Measurements from ENCODE around the gene BATF3.
"Not testable (repeated sequence)": the region's sequence is repeated elsewhere in the genome, so short reads cannot be mapped to it uniquely, and the experiment has no call there.

BATF3 gene, protein sequence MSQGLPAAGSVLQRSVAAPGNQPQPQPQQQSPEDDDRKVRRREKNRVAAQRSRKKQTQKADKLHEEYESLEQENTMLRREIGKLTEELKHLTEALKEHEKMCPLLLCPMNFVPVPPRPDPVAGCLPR

DNA sequence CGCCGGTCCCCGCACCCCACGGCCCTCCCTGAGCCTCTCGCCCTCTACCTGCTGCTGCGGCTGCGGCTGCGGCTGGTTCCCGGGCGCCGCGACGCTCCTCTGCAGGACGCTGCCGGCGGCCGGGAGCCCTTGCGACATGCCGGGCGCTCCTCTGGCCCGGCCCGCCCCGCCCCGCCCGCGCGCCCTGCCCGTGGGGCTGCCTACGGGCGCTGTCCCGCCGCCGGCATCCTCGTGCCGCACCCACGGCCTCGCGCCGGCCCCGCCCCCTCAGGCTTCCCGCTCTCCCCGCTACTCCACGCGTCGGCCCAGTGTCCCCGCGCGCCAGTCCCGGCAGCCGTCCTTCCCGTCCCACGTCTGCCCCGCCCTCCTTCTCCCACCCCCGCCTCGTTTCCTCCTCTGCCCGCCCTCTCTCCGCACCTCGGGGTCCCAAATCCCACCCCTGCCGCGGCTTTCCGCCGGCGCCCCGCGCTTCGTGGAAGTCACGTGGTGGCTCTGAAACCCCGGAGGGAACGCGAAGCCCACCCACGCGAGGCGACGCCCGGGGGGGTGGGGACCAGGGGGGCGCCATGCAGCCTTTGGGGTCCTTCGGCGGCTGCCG, at the start of gene BATF3:
Gene BATF3 (minus strand): TSS at position 216 of the 598 bp plus-strand sequence. CDS start 78 bp downstream, at position 138.
- peak in 8 of 51 donors; percentile 8 to 43 (median 27) for DNase-seq

DNA sequence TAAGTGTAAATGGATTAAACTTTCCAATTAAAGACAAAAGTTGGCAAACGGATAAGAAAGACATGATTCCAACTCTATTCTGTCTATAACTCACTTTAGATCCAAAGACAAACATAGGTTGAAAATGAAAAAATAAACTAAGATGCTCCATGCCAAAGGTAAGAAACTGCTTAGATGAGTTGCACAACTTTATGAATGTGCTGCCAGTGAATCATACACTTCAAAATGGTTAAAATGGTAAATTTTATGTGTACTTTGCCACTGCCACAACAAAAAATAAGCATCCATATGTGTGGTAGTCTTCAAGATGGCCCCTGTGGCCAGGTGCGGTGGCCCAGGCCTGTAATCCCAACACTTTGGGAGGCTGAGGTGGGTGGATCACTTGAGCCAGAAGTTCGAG, 46.9 kb upstream of the BATF3 start:
- DNase-seq, result no peak

DNA sequence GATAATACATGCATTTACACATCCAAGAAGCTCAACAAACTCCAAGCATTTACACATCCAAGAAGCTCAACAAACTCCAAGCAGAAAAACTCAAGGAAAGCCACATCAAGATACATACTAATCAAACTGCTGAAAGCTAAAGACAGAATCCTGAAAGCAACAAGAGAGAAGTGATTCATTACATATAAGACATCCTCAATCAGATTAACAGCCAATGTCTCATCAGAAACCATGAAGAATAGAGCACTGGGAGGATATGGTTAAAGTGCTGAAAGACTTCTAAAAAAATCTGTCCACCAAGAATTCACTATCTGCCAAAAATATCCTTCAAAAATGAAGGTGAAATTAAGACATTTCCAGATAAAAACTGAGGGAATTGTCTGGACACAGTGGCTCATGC, 45.7 kb upstream of the BATF3 start:
- no peak for DNase-seq

DNA sequence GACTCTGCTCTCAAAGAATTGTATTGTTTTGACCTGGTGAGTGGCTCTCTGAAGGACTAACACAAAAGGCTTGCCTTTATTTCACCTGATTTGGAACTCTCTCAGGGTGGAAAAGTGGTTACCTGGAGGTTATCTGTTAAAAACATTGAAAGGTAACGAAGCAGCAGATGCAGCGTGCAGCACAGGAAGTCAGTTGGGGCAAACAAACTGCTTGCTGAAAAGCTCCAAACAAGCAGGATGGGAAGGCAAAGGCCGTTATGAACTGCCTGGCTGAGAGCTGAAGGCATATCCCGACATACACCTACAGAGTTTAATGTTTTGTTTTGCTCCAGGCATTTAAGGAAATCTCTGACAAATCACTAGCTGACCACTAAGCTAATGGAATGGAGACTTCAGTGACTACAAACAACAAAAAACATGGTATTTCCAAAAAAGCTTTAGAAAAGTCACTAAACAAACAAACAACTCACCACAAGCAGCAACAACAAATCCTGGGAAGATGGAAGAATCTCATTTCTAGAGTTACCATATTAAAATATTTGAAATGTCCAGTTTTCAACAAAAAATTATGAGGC, 44.3 kb upstream of the BATF3 start:
- no peak for DNase-seq

DNA sequence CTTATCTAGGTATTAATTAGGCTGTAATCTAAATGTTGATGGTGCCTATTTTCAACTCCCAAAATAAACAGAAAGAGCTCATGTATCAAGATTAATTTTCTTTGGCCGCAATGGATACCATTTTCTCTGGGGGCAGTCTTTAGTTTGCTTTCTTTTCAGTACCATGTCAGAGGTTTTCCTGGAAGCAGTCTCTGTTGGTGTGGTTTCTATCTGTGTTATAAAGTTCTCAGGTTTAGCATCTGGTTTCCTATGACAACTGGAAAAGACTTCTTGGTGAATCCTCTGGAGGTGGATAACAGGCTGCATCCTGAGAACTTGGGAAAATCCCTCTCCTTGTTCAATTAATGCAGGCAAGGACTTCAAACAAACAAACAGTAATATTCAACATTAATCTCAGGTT, 38.7 kb upstream of the BATF3 start:
- no peak for DNase-seq

DNA sequence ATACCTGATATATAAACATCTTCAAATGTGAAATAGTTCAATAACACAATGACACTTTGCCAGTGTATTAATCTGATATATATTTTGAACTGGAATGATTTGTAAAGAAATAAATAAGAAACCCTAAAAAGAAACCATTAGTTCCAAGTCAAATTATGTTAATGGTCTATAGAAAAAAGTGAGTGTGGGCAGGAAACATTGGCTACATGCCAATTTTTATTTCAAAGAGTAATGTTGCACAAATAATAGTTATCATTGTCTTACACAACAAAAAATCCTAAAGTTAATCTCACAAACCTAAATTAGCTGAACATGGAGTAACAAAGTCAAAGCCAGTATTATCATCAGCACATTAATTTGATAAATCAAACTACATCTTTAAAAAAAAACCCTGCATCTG, 37.9 kb upstream of the BATF3 start:
- no peak for DNase-seq

DNA sequence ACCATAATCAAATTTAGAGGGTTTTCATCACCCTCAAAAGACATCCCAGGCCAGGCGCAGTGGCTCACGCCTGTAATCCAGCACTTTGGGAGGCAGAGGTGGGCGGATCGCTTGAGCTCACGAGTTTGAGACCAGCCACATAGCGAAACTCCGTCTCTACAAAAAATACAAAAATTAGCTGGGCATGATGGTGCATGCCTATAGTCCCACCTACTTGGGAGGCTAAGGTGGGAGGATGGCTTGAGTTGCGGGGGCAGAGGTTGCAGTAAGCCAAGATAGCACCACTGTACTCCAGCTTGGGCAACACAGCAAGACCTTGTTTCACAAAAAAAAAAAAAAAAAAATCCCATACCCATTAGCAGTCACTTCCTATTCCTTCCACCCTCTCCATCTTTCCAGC, 33.5 kb upstream of the BATF3 start:
- no peak for DNase-seq

DNA sequence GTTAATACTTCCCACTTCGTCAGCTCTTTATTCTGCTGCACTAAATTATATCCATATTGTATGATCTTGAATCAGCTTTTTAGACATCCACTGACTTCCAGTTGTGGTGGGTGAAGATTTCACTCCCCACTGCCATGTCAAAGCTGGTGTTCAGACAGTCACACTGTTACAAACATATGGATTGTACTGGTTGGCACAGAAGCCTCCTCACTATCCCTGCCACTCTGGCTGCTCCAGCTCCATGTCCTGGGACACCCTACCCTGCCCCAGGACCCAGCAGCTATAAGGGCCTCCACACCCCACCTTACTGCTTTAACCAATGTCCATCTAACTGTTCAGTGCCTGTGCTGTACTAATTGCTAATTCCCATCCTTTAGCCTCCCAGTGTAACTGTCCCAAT, 32.0 kb upstream of the BATF3 start:
- DNase-seq, result no peak

DNA sequence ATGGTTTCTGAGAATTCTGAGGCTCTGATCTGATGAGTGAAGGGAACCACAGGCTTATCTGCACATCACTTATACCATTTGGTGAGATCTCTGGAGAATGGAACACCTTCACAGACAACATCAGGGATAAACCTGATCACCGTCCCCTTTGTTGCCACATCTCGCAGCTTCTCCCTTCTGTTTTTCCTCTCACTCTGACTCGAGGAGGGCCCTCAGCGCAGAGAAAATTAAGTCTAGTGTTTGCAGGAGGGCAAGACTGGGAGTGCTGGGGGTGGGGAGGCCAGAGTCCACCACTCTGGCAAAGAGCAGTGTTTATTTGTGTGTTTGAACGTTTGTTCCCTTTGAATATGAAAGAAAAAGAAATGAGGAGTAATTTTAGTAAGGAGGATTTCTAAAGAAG, 29.0 kb upstream of the BATF3 start:
- no peak for DNase-seq

DNA sequence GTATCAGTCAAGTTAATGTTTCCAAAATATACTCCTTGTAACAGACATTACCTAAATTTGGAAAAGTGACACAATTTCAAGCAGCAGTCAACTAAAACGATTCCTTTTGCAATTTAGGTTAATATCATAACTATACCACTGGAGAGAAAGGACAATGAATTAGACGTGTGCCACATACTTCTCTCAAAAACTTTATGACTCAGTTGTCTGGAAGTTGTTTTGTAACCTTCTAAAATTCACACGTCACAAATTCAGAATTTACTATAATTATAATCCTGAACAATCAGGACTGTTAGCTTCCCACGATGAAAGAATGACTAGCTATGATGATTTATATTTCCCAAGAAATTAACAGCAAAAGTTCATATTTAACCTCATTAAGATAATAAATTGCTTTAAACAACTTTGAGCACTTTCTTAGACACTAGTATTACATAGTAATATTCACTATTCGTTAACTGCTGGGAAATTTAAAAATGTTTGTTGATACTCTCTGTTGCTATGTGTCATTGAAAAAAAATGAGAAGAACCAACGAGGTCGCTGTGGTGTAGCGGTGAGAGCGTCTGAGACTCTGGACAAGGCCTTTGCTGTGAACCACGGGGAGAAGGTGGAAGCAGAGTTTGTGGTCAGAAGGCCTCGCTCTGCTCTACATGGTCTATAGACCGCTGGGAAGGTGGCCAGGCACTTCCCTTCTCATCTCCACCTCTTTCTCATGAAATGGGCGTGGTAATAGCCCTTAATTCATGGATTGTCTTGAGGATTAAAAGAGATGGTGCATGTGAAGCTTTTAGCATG, 27.9 kb upstream of the BATF3 start:
- no peak for DNase-seq

DNA sequence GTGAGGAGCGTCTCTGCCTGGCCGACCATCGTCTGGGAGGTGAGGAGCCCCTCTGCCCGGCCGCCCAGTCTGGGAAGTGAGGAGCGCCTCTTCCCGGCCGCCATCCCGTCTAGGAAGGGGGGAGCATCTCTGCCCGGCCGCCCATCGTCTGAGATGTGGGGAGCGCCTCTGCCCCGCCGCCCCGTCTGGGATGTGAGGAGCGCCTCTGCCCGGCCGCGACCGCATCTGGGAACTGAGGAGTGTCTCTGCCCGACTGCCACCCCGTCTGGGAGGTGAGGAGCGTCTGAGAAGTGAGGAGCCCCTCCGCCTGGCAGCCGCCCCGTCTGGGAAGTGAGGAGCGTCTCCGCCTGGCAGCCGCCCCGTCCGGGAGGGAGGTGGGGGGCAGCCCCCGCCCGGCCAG, 25.0 kb upstream of the BATF3 start:
- DNase-seq, result not testable (repeated sequence)

DNA sequence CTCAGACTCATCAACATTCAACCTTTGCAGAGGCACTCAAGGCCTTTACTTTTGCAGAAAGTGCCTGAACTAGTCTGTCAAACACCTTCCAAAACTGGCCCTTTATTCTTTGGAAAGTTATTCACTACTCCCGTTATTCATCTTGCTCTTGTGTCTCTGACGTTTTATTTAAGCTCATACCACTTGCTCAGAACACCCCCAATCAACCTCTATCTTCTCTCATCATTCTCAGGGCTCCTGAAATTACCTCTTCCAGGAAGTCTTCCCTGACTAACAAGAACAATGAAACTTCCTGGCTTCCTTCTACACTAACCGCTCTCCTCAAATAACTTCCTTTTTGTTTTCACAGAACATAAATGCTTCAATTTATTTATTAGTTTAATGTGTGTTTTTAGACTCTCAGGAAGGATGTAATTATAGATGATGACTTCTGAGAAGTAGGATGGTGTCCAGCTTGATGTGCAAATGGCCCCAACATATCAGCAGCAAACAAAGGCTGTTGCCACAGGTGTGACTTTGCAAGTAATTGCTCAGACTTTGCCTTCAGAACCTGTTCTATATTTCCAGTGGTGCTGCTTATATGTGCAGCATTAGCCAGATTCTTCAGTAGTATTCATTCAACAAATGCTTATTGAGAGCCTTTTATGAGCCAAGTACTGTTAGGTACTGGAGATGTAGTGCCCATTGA, 22.8 kb upstream of the BATF3 start:
- no peak for DNase-seq

DNA sequence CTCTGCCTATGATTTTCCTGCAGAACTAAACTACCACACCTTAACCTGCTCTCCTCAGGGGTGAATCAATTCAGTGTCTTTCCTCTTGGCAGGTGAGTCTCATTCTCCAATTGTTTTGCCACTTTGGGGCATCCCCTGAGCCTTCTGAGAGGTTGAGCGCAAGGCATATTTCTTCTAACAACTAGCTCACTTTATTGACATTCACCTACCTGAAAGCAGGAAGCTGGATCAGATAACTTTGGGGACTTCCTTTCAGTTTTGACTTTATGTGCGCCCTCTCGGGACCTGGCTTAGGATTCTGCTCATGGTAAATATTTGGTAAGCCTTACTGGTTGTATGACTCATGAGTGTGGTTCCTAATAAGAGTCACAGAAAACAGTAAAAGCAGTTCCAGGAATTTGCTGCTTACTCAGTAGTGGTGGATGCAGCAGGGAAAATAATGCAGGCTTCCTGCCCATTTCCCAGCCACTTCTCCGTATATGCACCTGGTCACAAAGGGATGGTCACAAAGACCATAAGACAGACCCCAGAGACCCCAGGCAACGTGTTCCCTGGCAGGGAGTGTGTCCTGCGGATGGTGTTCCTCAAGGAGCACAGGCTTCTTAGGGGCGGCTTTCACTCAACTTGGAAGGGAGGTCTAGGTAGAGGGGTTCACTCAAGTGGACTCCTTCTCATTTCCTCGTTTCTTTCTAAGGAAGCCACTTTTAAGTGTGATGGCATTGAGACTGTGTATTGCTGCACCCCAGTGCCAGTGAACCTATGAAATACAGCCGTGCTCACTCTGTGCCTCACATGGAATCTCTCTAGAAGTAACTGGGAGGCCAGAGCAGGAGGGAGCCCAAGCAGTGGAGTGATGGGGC, 22.0 kb upstream of the BATF3 start:
- no peak for DNase-seq

DNA sequence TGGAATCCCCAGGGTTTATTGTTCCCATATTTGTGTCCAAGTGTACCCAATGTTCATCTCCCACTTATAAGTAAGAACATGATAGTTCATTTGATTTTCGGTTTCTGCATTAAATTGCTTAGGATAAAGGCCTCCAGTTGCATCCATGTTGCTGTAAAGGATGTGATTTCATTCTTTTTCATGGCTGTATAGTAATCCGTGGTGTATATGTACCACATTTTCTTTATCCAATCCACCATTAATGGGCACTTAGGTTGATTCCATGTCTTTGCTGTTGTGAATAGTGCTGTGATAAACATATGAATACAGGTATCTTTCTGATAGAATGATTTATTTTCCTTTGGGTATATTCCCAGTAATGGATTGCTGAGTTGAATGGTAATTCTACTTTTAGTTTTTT, 20.0 kb upstream of the BATF3 start:
- no peak for DNase-seq

DNA sequence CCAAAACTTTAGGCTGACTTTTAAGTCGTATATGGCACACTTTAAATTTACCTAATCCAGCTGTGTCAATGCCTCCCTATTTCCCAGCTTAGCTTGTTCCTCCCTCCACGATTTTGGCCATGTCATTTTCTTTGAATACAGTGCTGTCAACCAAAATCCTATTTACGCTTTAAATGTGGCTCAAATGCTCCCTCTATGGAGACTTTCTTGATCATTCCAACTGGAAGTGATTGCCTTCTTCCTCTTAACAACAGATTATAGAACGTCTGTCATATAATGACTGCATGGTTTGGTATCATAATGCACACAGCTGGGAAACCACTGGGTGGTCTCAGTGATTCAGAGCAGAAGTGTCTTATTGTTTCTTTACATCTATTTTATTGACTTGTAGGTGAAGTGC, 18.9 kb upstream of the BATF3 start:
- no peak for DNase-seq

DNA sequence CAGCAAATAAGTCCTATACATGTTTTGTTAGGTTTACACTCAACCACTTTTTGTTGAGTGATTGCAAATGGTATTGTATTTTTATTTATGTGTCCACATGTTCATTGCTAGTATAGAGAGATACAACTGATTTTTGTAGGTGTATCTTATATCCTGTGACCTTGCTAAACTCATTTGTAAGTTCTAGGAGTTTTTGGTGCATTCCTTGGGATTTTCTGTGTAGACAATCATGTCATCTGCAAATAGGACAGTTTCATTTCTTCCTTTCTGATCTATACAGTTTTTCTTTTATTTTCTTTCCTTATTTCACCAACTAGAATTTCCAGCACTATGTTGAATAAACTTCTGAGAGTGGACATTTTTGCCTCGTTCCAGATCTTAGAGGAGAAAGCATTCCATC, 16.5 kb upstream of the BATF3 start:
- no peak for DNase-seq

DNA sequence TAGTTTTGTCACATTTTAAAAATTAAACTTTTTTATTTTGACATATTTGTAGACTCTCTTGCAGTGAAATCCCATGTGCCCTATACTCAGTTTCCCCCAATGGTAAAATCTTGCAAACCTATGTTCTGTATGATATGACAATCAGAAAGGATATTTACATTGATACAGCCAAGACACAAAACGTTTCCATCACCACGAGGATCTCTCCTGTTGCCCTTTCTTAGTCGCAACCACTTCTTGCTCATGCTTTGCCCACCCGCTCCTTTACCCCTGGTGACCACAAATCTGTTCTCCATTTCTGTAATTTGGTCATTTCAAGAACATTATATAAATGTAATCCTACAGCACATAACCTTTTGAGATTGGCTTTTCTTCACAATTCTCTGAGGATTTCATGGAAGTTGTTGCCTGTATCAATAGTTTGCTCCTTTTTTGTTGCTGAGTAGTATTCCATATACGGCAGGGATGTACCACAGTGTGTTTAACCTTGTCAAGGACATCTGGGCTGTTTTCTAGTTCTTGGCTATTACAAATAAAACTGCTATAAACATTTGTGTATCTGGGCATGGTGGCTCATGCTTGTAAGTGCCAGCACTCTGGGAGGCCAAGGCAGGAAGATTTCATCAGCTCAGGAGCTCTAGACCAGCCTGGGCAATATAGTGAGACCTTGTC, 14.0 kb upstream of the BATF3 start:
- DNase-seq, result no peak

DNA sequence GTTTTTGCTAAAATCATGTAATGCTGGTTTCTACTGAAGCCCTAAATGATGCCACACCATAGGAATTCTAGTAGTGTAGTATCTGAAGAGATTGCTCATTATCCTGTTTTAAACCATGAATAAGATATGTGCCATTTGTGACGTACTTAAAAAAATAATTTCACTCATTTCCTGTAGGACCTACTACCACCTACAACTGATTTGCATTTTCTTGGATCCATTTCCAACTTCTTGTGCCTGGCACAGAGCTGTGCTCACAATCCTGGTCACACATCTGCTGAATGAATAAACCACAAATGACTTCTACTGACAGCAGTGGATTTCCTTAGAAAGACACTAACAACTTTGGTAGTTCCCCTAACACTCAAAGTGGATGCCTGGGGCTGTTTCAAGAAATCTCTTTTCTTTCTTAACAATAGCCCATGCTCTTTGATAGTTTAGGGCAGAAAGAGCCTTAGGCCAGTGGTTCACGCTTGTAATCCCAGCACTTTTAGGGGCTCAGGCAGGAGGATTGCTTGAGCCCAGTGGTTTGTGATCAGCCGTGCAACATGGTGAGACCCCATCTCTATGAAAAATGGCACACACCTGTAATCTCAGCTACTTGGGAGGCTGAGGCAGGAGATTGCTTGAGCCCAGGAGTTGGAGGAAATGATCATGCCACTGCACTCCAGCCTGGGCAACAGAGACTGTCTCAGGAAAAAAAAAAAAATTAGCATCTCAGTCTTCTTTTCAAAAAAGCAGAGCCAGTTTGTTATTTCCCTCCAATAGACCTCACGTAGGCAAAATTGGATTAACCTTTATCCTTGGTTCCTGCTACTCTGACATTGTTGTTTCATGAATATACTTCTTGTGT, 13.0 kb upstream of the BATF3 start:
- DNase-seq, result no peak

DNA sequence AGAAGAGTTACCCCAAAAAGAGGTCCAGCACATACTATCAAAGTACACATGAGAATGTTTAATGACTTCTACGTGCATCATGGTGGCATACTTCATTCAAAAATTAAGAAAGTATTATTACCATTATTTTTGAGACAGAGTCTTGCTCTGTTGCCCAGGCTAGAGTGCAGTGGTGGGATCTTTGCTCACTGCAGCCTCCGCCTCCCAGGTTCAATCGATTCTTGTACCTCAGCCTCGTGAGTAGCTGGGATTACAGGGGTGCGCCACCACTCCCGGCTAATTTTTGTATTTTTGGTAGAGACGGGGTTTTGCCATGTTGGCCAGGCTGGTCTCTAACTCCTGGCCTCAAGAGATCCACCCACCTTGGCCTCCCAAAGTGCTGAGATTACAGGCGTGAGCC, 12.3 kb upstream of the BATF3 start:
- DNase-seq, result not testable (repeated sequence)

DNA sequence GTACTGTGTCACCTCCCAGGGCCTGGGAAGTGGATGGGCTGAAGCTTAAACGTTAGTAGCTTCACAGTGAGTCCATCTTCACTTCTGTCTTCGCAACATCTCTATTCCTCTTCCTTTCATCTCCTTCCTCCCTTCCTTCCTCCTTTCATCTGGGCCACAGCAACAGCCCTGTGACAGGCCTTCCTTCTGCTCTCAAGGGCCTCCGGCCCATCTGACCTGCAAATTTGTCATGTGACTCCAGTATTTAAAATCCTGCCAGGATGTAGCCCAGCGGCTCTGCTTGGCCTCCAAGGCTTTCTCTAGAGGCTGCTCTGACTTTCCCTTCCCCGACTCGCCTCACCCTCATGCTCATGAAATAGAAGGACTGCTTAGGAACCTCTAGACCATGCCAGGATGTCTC, 10.9 kb upstream of the BATF3 start:
- DNase-seq, result peak in 1 of 51 donors; percentile 14
